Fibroblast of skin of right biceps (primary cell): ENCODE results near the gene ENPP3.

ENCODE experiments used
- DNase-seq: peaks from one replicate; pipeline ENCODE4 v3.0.0-alpha.2; 2013

Gene ENPP3

DNA sequence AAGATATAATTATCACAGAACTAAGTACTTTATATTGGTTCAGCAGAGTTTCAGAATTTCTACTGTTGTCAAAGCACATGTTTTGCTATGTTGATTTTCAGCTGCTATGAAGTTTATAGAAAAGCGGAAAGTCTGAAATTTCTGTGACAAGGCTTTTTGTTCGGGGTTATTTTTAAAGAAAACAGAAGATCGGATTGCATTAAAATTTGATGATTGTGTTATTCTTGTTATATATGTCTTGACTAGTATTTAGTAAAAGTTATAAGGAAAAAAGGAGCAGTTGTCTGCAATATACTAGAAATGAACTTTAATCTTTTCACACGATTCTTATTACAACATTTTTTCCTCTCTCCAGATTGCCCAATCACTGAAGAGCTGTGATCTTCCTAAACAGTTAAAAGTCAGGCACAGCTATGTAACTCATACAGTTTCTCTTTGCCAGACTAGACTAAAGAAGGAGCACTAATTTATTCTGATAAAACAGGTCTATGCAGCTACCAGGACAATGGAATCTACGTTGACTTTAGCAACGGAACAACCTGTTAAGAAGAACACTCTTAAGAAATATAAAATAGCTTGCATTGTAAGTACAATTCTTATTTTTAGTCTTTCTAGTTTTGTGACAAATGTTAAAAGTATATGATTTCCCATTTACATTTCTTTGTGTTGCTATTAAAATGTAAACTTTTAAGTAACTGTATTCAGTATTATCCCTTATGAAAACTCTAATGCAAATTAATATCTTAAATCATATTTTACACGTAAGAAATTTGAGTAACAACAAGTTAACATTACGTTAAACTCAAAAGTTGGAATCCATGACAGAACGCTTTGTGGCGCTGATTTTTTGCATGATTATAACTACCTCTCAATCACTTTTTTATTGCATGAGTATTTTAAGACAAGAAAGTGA lies at the start of gene ENPP3:
Gene ENPP3, plus strand, starts transcription at position 423 of the 913 bp plus-strand sequence. Its CDS starts 83 bp downstream, at position 506.
- DNase-seq = no peak

DNA sequence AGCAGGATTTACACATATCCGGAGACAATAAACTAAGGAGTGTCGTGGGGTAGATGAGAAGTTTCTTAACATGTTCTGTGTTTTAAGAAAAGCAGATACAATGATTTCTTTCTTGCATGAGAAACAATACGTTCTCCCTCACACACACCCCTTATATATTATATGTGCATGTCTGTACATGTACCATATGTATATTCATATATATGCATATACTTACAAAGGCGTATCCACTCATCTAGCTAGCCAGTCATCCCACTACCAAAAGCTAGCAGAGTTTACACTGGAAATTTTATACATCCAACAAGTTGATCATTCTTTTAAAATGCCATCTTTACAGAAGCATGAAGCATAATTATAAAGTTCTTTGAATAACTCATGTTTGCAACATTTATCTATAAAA lies 49.2 kb upstream of the ENPP3 start:
- DNase-seq = no peak

DNA sequence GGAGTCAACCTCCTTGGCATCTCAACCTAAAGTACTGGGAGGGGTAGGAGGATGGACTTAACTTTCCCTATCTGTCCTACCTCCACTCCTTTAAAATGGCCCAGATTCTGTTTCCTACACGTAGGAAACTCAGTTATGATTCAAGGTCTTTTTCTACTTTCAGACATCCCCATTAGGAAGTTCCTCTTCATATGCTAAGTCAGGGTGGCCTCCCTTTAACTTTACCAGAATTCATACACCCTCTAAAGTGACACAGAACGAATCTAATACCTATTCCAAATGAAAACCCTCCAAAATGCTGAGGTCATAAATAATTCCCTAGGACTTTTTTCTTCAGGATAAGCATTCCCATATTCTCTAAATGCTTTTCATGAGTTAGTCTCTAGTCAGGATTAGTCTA lies 48.5 kb upstream of the ENPP3 start:
- no peak for DNase-seq

DNA sequence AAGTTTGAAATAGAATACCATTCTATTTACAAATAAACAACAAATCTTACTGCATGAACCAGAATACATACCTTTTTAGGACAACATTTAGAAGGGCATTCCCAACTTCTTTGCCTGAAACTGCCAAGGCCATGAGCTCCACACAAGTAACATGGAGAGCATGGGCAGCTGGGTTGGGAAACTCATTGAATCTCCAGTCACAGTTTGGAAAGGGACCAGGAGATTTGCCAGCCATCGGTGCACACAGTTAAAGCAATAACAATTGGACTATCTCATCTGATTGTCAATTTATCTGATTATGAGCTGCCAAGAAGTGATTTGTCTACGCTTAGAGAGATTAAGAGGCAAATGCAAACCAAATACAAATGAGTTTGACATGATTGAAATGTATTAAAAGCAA lies 44.2 kb upstream of the ENPP3 start:
- no peak for DNase-seq

DNA sequence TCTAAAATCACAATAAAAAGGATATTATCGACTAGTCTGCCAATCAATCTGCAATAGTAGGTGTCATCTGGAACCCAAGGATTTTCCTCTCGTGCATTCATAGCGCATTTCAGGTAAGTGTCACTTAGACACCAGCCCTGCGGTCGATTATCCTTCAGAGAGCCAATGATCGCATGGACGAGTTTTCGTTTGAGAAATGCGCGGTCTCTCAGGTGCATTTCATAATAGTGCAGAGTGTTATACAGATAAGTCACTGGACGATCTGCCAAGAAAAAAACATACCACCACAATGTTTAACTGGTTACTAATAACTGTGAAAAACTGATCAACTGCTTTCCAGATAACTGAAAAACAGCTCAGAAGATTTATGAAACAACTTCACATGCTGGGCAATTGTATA lies 43.0 kb upstream of the ENPP3 start:
- DNase-seq = no peak

DNA sequence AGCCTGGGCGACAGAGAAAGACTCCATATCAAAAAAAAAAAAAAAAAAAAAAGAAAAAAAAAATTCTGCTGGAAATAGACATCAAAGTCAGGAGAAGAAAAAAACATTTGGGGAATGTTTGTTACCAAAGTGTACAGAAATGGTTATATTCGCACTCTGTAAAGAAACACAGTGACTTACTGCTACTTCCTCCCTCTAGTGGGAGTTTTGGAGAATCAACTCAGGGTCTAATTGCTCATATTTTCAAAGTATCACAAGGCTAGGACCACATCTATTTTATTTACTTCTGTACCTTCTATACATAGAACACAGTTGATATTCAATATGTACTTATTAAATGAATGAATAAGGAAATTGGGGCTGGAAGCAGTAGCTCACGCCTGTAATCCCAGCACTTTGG lies 39.7 kb upstream of the ENPP3 start:
- no peak for DNase-seq

DNA sequence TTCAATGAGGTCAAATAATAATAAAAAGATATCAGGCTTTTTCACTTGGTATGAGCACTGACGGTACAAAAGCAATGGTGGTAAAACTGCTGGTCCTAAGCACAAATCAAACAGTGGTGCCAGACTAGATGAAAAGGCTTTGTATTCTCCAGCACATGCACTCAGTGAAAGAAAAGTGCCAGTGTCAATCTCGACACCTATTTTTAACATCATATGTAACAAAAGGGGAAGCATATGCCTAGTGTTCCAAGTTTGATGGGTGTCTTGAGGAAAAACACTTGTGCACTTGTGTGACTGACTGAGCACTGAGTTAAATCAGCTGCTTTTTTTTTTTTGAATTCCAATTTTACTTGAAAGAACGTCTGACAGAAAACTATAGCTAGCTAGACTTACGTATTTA lies 36.4 kb upstream of the ENPP3 start:
- no peak for DNase-seq

DNA sequence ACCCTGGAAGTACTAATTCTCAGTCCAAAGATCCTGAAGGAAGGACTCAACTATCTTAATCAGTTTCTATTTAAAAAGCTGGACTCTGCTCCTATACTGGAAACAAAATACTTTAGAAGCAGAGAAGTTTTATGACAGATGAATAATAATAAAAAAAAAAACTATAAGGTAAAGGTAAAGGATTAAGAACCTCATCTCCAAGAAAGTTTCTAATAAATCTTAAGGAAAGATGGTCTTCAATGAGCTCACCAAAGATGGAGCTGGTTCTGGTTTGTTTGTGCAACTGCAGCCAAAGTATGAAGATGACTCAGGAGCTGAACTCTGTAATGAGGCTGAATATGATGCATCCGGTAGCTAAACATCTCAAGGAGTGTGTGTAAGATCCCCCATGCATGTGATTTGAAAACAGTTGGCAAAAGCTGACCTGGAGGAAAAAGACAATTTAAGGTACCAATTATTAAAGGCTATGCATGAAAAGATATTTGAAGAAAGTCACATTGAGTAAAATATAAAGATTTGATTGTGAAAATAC lies 34.3 kb upstream of the ENPP3 start:
- DNase-seq = peak; percentile 84

DNA sequence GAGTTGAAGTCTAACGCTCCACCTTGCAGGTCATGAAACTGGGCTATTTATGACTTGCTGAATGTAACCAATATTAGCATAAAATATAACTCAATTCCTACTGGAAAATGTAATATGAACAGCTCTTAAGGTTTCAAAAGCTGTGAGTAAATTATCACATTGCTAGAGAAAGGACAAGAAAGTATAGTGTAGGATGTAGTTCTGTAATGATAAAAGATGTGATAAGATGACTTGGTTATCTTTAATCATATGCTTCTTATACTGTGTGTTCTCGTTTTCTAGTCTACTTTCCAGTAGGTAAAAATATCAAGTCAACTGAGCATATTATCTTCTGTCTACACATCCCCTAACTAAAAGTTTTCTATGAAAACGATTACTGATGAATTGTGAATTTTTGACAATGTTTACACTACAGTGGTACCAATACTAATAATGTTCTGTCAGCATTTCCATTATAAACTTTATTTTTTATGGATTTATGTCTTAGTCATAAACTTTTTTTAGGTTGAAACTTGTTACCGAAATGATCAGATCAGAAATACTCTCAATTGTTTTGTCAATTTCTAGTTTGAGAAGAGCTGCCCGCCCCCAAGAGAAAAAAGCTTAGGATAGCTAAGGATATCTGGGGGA lies 23.7 kb upstream of the ENPP3 start:
- DNase-seq = no peak

DNA sequence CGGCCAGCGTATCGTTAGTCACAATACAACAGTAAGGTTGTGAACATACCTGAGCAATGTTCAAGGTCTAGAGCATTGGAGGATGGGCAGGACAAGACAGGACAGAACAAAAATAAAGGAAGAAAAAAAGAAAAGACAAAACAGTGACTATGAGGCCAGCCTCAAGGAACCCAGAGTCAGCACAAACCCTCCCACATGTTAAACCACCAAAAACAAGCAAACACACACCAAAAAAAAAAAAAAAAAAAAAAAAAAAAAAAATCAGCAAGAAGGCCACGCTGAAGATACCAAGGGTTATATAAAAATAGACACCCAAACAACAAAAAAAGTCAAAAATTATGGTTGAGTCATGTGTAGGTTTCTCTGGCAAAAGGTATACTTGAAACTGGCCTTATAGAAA lies 21.8 kb upstream of the ENPP3 start:
- DNase-seq = no peak

DNA sequence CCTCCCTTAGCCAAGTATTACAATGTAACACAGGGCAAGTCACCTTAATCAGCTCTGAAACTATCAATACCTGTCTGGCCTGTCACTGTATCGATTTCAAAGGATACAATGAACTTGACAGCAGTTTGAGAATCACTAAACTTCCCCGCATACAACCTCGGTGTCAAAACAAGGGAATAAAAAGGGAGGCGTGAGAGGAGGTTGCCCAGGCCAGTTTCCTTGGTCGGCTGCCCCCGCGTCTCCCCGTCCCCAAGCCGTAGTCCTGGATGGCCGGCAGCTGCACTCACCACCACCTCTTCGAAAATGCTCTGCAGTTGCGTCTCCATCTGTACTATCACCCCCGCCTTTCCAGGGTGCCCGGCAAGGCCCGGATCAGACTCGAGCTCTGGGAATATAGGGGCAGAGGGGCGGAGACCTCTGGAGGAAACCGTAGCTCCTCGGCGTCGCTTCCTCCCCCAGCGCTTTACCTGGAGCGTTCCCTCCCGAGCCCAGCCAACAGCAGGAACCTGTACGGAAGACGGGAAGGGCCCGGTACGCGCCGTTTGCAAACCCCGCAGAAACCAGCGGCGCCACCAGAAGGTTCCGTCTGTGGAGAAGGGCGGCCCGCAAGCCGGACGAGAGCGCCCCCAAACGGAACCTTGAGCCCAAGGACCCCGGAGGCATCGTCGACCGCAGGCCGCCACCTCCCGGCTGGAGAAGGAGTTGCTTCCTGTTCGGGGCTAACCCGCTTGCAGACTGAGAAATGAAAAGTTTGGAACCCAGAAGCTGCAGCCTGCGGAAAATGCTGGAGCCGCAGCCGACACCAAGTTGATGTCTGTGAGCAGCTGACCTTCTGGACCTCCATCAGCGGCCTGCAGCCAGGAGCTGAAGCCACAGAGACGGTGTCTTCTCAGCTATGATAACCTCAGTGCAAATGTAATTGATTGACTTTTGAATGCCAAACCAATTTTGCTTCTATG lies 9.1 kb upstream of the ENPP3 start, which contains the start of gene MED23:
Gene MED23, minus strand, starts transcription at position 519 of the 959 bp plus-strand sequence. Its CDS starts 193 bp downstream, at position 326.
- DNase-seq = peak; percentile 94

DNA sequence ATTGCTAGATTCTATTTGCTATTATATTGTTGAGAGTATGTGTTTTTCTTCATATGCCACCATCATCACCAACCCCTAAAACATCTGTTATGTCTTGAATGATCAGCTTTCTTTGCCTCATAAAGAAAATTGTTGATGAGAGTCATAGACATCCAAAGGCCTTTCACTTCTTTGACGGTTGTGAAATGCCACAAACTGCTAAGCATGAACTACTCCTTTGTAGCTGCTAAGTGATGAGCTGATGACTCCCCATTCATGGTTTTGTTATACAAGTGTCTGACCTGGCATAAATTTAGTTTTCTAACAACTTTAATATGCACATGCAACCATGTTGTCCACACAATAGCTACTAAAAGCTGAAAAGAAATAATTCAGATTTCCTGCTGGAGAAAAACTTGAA lies 8.4 kb upstream of the ENPP3 start:
- DNase-seq = no peak

DNA sequence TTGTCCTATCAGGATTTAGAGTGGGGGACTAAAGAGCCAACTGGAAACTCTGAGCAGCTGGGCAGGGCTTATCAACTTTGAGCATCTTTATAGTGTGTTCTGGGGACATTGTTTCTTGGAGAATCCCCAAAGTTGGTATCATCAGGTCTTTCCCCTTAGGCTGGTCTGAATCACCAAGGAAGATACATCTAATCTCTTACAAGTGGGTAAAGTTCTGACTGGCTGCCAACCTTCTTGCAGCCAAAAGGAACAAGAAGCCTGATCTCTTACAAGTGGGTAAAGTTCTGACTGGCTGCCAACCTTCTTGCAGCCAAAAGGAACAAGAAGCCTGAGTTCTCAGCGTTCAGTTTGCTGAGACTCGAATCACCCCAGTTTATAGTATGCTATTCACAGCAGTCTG lies 7.5 kb upstream of the ENPP3 start:
- no peak for DNase-seq

DNA sequence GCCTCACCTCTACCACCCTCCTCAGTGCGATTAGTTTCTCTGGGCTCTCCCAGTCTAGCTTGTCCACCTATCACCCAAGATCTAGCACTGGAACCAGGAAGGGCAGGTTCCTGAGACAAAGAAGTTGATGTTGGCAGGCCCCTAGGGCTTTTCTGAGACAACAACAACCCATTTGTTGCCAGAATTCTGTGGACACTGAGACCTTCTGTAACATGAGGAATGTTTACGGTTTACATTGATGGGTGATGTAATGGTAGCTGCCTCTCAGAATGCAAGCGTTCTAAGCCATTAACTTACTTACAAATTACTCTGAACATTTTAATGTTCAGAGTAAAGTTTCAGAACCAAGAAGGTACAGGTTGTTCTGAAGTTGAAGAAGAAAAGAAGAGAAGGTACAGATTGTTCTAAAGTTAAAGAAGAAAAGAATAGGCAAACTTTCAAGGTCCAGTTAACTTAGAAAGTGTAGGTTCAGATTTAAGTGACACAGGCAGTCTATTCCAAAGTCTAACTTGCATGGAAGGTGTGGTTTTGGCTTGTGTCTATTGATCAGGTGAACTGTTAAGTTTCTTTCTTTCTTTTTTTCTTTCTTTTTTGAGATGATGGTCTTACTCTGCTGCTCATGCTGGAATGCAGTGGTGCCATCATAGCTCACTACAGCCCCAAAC lies 5.3 kb upstream of the ENPP3 start:
- no peak for DNase-seq

DNA sequence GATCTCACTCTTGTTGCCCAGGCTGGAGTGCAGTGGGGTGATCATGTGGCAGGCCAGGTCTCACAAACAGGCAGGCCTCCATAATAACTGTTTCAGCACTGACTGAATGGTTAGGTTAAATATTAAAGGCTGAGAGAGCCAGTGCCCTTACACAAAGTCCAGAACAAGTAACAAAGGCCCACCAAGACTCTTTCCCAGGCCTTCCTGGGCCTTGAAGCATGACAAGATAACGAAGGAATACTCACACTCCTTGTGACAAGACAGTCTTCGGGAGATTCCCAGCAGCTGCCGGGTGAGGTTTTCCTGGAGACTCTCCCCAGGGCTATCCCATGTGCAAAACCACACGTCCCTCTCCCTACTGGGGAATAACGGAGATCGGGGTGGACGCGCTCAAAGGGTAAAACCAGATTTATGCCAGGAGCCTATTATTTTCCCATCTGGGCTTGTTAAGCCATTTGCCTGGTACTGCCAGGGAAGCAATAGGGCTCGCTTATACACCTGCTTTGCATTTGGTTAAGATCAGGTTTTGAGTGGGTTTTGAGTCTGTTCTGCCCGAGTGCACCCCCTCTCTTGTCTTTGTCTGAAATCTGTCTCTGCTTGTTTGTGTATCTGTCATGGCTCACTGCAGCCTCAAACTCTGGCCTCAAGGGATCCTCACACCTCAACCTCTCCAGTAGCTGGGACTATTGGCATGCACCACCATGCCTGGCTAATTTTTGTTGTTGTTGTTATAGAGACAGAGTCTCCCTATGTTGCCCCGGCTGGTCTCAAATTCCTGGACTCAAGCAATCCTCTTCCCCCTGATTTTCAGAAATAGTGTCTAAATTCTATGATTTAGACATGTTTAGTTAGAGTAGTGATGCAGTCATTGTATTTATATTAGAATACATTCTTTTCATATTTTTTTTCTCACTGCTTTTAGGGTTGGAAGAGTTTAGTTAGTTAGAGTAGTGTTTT lies 1.4 kb upstream of the ENPP3 start:
- no peak for DNase-seq

DNA sequence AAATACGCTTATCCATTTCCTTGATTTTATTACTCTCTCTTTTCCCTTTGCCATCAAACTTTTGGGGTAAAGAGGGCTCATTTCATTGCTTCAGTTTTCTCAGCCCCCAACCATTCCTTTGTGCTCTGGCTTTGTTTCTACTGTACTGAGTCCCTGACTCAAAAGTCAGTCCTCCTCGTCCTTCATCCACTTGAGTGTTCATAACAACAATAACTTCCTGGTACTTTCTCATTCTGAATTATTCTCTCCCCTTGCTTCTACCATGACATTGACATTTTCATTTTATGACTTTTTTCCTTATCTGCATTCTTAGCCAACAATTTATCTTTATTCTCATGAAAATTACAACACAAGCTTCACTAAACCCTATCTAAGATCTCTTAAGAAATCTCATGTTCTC lies 911 bp downstream of the ENPP3 start:
- no peak for DNase-seq

DNA sequence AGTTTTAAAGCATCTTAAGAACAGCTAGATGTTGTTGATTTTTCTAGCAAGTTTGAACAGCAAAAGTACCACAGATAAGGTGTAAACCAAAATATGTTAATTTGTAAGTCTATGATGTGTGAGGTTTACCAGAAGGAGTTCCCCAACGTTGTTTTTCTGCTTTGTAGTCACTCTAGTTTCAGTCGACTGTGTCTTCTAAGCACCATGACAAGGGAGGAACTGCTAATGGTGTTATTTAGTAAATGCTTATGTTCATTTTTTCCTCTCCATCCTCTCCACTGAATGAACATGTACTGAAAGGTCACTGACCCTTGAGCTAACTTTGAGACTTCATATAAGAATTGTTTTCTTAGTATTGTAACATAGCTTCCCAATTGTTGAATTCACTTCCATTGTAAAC lies 3.0 kb downstream of the ENPP3 start:
- DNase-seq = no peak

DNA sequence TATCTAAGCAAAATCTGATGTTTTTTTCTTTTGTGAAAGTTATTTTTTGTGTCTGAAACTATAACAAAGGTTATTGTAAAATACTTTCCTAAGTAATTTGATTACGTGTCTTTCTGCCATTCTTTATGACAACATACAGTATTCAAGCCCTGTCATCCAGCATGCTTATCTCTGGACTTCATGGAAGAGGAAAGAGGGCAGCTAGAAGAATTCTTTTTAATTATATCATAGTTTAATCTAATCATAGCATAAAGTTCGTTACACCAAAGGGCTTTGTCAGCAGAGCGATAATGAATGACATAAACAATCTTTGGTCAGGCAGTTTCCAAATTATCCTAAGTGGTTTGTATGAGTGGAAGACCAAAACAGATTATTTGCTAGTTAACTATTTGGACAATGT lies 3.5 kb downstream of the ENPP3 start:
- DNase-seq = no peak

DNA sequence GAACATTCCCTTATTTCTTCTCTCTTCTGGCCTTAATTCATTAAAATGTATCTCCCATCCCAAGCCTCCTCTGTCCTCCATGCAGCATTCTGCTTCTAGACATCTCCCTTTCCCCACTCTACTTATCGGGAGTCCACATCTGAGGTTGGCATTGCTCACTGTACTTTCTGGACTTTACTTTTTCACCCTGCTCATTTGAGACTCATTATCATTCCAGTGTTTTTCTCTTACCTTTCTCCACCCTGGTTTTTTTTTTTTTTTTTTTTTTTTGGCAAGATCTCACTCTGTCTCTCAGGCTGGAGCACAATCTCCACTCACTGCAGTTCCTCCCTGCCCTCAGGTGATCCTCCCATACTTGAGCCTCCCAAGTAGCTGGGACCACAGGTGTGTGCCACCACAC lies 4.5 kb downstream of the ENPP3 start:
- DNase-seq = no peak

DNA sequence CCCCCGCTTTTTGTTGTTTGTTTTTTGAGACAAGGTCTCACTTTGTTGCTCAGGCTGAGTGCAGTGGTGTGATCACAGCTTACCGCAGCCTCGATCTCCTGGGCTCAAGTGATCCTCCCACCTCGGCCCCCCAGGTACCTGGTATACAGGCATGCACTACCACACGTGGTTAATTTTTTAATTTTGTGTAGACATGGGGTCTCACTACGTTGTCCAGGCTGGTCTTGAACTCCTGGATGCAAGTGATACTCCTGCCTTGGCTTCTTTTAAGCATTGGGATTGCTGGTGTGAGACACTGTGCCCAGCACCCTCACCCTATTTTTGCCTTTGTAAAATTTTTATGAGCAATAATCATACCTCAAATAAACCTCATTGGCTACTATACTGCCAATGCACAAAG lies 5.5 kb downstream of the ENPP3 start:
- DNase-seq = no peak

DNA sequence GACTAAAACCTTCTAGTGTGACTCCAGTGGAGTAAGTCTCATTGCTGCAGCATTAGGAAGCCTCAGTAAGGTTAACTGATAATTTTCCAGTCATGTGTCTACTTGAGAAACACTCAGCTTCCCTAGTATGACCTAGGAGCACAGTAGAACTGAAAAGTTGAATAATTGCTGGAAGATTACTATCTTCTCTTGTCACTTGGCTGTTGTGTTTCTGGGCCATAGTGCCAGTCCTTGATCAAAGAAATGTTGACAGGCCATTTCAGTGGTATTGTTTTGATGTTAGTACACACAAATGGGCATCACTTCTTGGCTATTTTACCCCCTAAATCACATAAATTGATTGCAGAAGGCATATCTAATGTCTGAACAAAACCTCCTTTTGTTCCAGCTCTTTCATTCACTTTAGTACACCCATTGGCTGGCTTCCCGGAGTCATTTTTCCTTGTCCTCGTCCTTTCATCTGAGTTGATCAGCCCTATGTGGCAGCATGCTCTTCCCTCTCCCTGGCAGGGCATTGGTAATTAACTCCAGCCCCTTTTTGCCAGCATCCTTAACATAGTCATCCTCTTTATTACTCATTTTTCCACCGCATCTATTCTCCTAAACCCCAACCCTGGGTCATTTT lies 6.0 kb downstream of the ENPP3 start:
- DNase-seq = no peak
